Measurements from ENCODE around the gene PRR9.
"Not testable (repeated sequence)": the region's sequence is repeated elsewhere in the genome, so short reads cannot be mapped to it uniquely, and the experiment has no call there.

The PRR9 gene

GRCh38 chr1:153228491-153228890 lies 11.1 kb downstream of the PRR9 start:
- DNase-seq (ENCODE audit: extremely low read depth, low read depth), result no peak
- no peak for TF ChIP-seq CTCF (IDR thresholded peaks at IDR 0.05; ENCODE audit: low read depth, low read length, missing control alignments)
- H3K4me3 ChIP-seq (replicated peaks; ENCODE audit: low read depth, low read length), result no peak overlapping the region

- TF ChIP-seq CTCF (IDR thresholded peaks at IDR 0.05; ENCODE audit: low read depth, low read length, missing control alignments), result peak; percentile 53
- not testable (repeated sequence) for DNase-seq (ENCODE audit: extremely low read depth, low read depth); H3K4me3 ChIP-seq (replicated peaks; ENCODE audit: low read depth, low read length)
These were observed 11.9 kb downstream of the PRR9 start for GRCh38 chr1:153229076-153229829.

- no peak for TF ChIP-seq CTCF (IDR thresholded peaks at IDR 0.05; ENCODE audit: low read depth, low read length, missing control alignments)
- H3K4me3 ChIP-seq (replicated peaks; ENCODE audit: low read depth, low read length), result no peak overlapping the region
- DNase-seq (ENCODE audit: extremely low read depth, low read depth), result no peak
These were observed 14.0 kb downstream of the PRR9 start for GRCh38 chr1:153231363-153231762.

DNA sequence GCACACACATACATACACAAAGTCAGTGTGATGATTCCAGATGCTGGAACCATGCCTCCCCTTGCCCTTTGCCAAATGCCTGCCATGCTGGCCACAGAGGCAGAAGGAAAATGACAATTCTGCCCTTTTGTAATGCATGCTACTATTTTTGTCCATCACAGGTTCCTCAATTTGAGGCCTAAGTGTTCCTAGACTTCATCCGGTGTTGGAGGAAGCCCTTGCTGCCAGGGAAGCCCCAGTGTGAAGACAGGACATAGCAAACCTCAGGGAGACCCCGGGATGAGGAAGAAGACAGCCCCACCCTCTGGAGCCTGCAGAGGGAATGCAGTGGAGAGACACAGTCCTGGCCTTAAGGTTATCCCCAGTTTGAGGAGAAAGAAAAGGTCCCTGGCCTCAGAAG lies 14.4 kb downstream of the PRR9 start:
- DNase-seq (ENCODE audit: extremely low read depth, low read depth), result no peak
- no peak overlapping the region for H3K4me3 ChIP-seq (replicated peaks; ENCODE audit: low read depth, low read length)

DNA sequence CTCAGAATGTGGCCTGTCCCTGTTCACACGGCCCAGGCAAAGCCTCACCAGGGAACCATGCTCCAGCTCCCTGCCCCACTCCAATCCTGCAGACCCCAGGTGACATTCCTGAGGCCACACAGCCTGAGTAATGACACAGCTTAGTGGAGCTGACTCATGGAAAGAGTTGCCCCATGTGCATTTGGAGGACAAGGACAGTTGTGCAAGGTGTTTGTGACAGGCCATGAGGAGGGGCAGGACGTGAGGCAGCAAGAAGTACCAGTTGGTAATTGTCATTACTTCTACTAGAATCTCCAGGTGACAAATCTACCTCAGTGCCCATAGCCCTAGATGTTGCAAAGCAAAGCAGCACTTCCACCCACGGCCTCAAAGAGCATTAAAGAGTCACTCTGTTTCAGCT lies 15.2 kb downstream of the PRR9 start:
- H3K4me3 ChIP-seq (replicated peaks; ENCODE audit: low read depth, low read length), result no peak overlapping the region
- TF ChIP-seq CTCF (IDR thresholded peaks at IDR 0.05; ENCODE audit: low read depth, low read length, missing control alignments), result no peak
- no peak for DNase-seq (ENCODE audit: extremely low read depth, low read depth)

More for the DNA sequence above, 14.4 kb downstream of the PRR9 start:
- TF ChIP-seq CTCF (IDR thresholded peaks at IDR 0.05; ENCODE audit: low read depth, low read length, missing control alignments), result no peak

- no peak for DNase-seq (ENCODE audit: extremely low read depth, low read depth)
- no peak for TF ChIP-seq CTCF (IDR thresholded peaks at IDR 0.05; ENCODE audit: low read depth, low read length, missing control alignments)
- no peak overlapping the region for H3K4me3 ChIP-seq (replicated peaks; ENCODE audit: low read depth, low read length)
These were observed 16.1 kb downstream of the PRR9 start for GRCh38 chr1:153233448-153233847.

GRCh38 chr1:153238527-153238926 lies 21.1 kb downstream of the PRR9 start:
- DNase-seq (ENCODE audit: extremely low read depth, low read depth), result no peak
- TF ChIP-seq CTCF (IDR thresholded peaks at IDR 0.05; ENCODE audit: low read depth, low read length, missing control alignments), result no peak
- H3K4me3 ChIP-seq (replicated peaks; ENCODE audit: low read depth, low read length), result no peak overlapping the region

All from HFF-Myc (cell line).